HCT116 (cell line): ENCODE results near the gene MTARC2.

ENCODE experiments used
- ATF3 ChIP-seq: IDR thresholded peaks from 2 replicates; pipeline ENCODE4 v1.6.1; 2012
- CTCF ChIP-seq, 3 experiments: fragments of 200-600 bp in 1 of 3; sonication (generic) in 1 of 3; IDR thresholded peaks in 2 of 3; conservative IDR thresholded peaks in 1 of 3; 2 replicates each; pipeline ENCODE4 v1.5.1; 2012 to 2017; ENCODE audit warnings: low read depth in 2 of 3, low read length in 2 of 3, antibody characterized with exemption in 1 of 3, borderline replicate concordance in 1 of 3, control low read depth in 1 of 3, mild to moderate bottlenecking in 1 of 3, mixed read lengths in 1 of 3, mixed run types in 1 of 3, moderate library complexity in 1 of 3; ENCODE audit not compliant: insufficient read depth in 1 of 3
- EZH2 ChIP-seq: fragments of 200-600 bp; sonication (generic); IDR thresholded peaks from 2 replicates; pipeline ENCODE4 v1.6.1; 2017; ENCODE audit warnings: antibody characterized with exemption, mixed run types
- EZH2phosphoT487 ChIP-seq: fragments of 200-600 bp; IDR thresholded peaks from 2 replicates; pipeline ENCODE4 v1.6.1; 2018; ENCODE audit warnings: antibody characterized with exemption, borderline replicate concordance
- JUND ChIP-seq: IDR thresholded peaks from 2 replicates; pipeline ENCODE4 v1.6.1; 2012
- POLR2A ChIP-seq: IDR thresholded peaks from 2 replicates; pipeline ENCODE4 v1.7.0; 2011; ENCODE audit warnings: borderline replicate concordance; ENCODE audit not compliant: insufficient read depth, insufficient read length; ENCODE audit errors: extremely low read depth
- POLR2AphosphoS5 ChIP-seq: IDR thresholded peaks from 2 replicates; pipeline ENCODE4 v1.6.1; 2011; ENCODE audit warnings: mild to moderate bottlenecking, low read depth, low read length, moderate library complexity
- RAD21 ChIP-seq: IDR thresholded peaks from 2 replicates; pipeline ENCODE4 v1.6.1; 2012; ENCODE audit warnings: low read depth, mild to moderate bottlenecking
- REST ChIP-seq: IDR thresholded peaks from 2 replicates; pipeline ENCODE4 v1.6.1; 2012; ENCODE audit warnings: low read depth
- SRF ChIP-seq: IDR thresholded peaks from 2 replicates; pipeline ENCODE4 v1.6.1; 2012; ENCODE audit warnings: low read depth
- TCF7L2 ChIP-seq: IDR thresholded peaks from 2 replicates; pipeline ENCODE4 v1.7.0; 2011; ENCODE audit warnings: borderline replicate concordance, inconsistent platforms; ENCODE audit not compliant: insufficient read depth, insufficient read length; ENCODE audit errors: extremely low read depth
- ZFX ChIP-seq: fragments of 450-650 bp; IDR thresholded peaks from 2 replicates; pipeline ENCODE4 v1.6.1; 2017

- TF ChIP-seq ATF3 (no peak), EZH2 (no peak), POLR2A (no peak), SRF (no peak), CTCF (IDR thresholded peaks at IDR 0.05 in 2 of 3, conservative IDR thresholded peaks at IDR 0.05 in 1 of 3; ENCODE audit: borderline replicate concordance in 1 of 3, insufficient read depth in 1 of 3, low read depth in 2 of 3, low read length in 2 of 3) (no peak), RAD21 (no peak), POLR2AphosphoS5 (no peak), REST (no peak), ZFX (no peak), JUND (no peak), TCF7L2 (no peak), EZH2phosphoT487 (no peak)
These were observed 42.3 kb upstream of the MTARC2 start for GRCh38 chr1:220705782-220706181.
